H1 (cell line): ENCODE results near the gene FLVCR1.

Experiments
- CEBPB ChIP-seq: IDR thresholded peaks from 2 replicates; pipeline ENCODE4 v1.6.1; 2012; ENCODE audit warnings: low read depth, low read length
- EP300 ChIP-seq, 2 experiments: IDR thresholded peaks; 1 replicate in 1 of 2; 2 replicates in 1 of 2; pipeline ENCODE4 v1.6.1; 2011 to 2012; ENCODE audit warnings: low read depth in 2 of 2, low read length in 2 of 2, mild to moderate bottlenecking in 2 of 2, borderline replicate concordance in 1 of 2, inconsistent platforms in 1 of 2, moderate library complexity in 1 of 2
- EZH2 ChIP-seq: fragments of 200-600 bp; sonication (generic); IDR thresholded peaks from 2 replicates; pipeline ENCODE4 v1.7.1; 2012; ENCODE audit warnings: low read depth, mild to moderate bottlenecking, moderate library complexity, low read length, inconsistent platforms; ENCODE audit not compliant: severe bottlenecking
- JUND ChIP-seq: IDR thresholded peaks from 2 replicates; pipeline ENCODE4 v1.6.1; 2011; ENCODE audit warnings: mild to moderate bottlenecking, improper control_type of control experiment, low read length
- POLR2A ChIP-seq, 2 experiments: IDR thresholded peaks; 1 replicate in 1 of 2; 2 replicates in 1 of 2; pipeline ENCODE4 v1.6.1; 2011; ENCODE audit warnings: low read depth in 2 of 2, low read length in 2 of 2, mild to moderate bottlenecking in 2 of 2; ENCODE audit errors: control extremely low read depth in 1 of 2
- RAD21 ChIP-seq, 2 experiments: IDR thresholded peaks in 1 of 2; conservative IDR thresholded peaks in 1 of 2; 2 replicates each; pipeline ENCODE4 v1.6.1; 2011; ENCODE audit warnings: low read depth in 2 of 2, low read length in 2 of 2, improper control_type of control experiment in 1 of 2, inconsistent platforms in 1 of 2, mild to moderate bottlenecking in 1 of 2, moderate library complexity in 1 of 2
- RNF2 ChIP-seq: fragments of 200-900, 300-1000 bp; sonication (generic); IDR thresholded peaks from 2 replicates; pipeline ENCODE4 v1.7.1; 2016; ENCODE audit warnings: borderline replicate concordance, low read depth, mild to moderate bottlenecking, antibody characterized with exemption, low read length; ENCODE audit not compliant: poor library complexity, severe bottlenecking; ENCODE audit errors: missing control alignments
- TAF1 ChIP-seq: IDR thresholded peaks from 2 replicates; pipeline ENCODE4 v1.6.1; 2011; ENCODE audit warnings: mild to moderate bottlenecking, low read depth, low read length
- TAF7 ChIP-seq: optimal IDR thresholded peaks from 2 replicates; pipeline ENCODE3; 2011; ENCODE audit warnings: low read depth, mild to moderate bottlenecking, inconsistent platforms, low read length, moderate library complexity, borderline replicate concordance
- TF ChIP-seq, protein P1 (sequence below), 3 experiments: IDR thresholded peaks; 1 replicate in 2 of 3; 2 replicates in 1 of 3; pipeline versions ENCODE4 v1.5.1 to v1.6.1; 2011; ENCODE audit warnings: low read length in 3 of 3, mild to moderate bottlenecking in 3 of 3, inconsistent platforms in 2 of 3, low read depth in 1 of 3, moderate library complexity in 1 of 3; ENCODE audit not compliant: insufficient read depth in 1 of 3; ENCODE audit errors: control extremely low read depth in 1 of 3
- TF ChIP-seq, protein P2 (sequence below): IDR thresholded peaks from 2 replicates; pipeline ENCODE4 v1.6.1; 2012; ENCODE audit warnings: low read length, inconsistent platforms

- TF ChIP-seq CEBPB (no peak), EP300 (IDR thresholded peaks at IDR 0.05; ENCODE audit: borderline replicate concordance in 1 of 2, low read depth in 2 of 2, low read length in 2 of 2) (no peak), EZH2 (no peak), TAF7 (no peak), RNF2 (no peak), POLR2A (IDR thresholded peaks at IDR 0.05; ENCODE audit: control extremely low read depth in 1 of 2, low read depth in 2 of 2, low read length in 2 of 2) (no peak), TAF1 (no peak), JUND (no peak), RAD21 (IDR thresholded peaks at IDR 0.05 in 1 of 2, conservative IDR thresholded peaks at IDR 0.05 in 1 of 2; ENCODE audit: low read depth in 2 of 2, low read length in 2 of 2) (no peak)
- TF ChIP-seq, protein P1, sequence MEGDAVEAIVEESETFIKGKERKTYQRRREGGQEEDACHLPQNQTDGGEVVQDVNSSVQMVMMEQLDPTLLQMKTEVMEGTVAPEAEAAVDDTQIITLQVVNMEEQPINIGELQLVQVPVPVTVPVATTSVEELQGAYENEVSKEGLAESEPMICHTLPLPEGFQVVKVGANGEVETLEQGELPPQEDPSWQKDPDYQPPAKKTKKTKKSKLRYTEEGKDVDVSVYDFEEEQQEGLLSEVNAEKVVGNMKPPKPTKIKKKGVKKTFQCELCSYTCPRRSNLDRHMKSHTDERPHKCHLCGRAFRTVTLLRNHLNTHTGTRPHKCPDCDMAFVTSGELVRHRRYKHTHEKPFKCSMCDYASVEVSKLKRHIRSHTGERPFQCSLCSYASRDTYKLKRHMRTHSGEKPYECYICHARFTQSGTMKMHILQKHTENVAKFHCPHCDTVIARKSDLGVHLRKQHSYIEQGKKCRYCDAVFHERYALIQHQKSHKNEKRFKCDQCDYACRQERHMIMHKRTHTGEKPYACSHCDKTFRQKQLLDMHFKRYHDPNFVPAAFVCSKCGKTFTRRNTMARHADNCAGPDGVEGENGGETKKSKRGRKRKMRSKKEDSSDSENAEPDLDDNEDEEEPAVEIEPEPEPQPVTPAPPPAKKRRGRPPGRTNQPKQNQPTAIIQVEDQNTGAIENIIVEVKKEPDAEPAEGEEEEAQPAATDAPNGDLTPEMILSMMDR (IDR thresholded peaks at IDR 0.05; ENCODE audit: control extremely low read depth in 1 of 3, insufficient read depth in 1 of 3, low read depth in 1 of 3, low read length in 3 of 3), result no peak
- TF ChIP-seq, protein P2, sequence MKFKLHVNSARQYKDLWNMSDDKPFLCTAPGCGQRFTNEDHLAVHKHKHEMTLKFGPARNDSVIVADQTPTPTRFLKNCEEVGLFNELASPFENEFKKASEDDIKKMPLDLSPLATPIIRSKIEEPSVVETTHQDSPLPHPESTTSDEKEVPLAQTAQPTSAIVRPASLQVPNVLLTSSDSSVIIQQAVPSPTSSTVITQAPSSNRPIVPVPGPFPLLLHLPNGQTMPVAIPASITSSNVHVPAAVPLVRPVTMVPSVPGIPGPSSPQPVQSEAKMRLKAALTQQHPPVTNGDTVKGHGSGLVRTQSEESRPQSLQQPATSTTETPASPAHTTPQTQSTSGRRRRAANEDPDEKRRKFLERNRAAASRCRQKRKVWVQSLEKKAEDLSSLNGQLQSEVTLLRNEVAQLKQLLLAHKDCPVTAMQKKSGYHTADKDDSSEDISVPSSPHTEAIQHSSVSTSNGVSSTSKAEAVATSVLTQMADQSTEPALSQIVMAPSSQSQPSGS, result no peak
Observed at GRCh38 chr1:212822956-212823355, 35.1 kb upstream of the FLVCR1 start.
